Measurements from ENCODE around the gene RGS14.

Gene RGS14

DNA sequence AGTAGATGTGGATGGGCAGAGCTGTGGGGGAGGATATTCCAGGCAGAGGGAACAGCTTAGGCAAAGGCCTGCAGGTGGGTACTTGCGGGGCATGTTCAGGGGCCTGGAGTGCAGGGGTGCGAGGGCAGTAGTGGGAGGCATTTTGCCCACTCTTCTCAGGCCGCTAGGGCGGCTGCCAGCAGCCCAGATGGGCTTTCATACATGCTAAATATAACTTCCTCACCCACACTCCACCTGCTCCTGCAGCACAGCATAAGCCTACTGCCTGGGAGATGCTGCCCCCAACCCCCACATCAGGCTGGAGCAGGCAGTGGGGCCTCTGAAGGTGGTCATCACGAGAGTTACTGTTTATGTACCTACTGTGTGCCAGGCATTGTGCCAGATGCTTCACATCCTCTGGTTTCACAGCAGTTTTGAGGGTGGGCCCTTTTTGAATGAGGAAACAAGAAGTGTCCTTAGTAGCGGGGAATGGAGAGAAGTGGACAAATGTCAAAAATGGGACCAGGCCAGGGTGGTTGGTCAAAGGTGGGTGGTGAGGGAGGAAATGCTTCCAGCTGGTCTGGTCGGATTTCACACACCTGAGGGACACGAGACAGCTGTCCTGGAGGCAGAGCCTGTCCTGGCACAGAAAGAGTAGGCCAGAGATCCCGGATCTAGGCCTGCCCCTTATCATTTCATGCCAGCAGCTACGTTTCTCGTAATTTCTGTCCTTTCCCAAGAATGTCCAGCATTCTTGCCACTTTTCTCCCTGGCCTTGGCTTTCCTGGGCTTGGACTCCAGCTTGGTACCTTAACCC lies 12.1 kb downstream of the RGS14 start:
- Histone ChIP-seq H3K36me3 (ENCODE audit: control insufficient read depth, low read length) (peaks cover 30% of the 10 kb centered on the region), H3K27me3 (ENCODE audit: control insufficient read depth, low read length) (no peaks in the 10 kb centered on the region), H4K20me1 (ENCODE audit: control insufficient read depth, insufficient read depth, low read depth, low read length) (0 out of 2 replicates have a peak, but pooled peaks cover 2% of the 10 kb centered on the region), H3K4me2 (ENCODE audit: low read length) (peak overlapping the region; percentile 26), H3K9me2 (replicated peaks; ENCODE audit: control insufficient read depth, low read length) (no peaks in the 10 kb centered on the region), H3F3A (ENCODE audit: control insufficient read depth, insufficient read depth) (no peaks in the 10 kb centered on the region), H3K79me2 (ENCODE audit: control insufficient read depth, low read length) (no peaks in the 10 kb centered on the region), H3K4me1 (ENCODE audit: control insufficient read depth, low read length) (peaks cover 29% of the 10 kb centered on the region), H3K9me3 (ENCODE audit: control insufficient read depth, insufficient read depth, low read length) (no peaks in the 10 kb centered on the region), H3K27ac (ENCODE audit: low read depth, low read length) (no peak overlapping the region), H3K4me3 (ENCODE audit: low read length) (no peak overlapping the region)
- no peak for TF ChIP-seq EZH2phosphoT487 (IDR thresholded peaks at IDR 0.05; ENCODE audit: borderline replicate concordance, low read length)
- TF ChIP-seq, protein P1, sequence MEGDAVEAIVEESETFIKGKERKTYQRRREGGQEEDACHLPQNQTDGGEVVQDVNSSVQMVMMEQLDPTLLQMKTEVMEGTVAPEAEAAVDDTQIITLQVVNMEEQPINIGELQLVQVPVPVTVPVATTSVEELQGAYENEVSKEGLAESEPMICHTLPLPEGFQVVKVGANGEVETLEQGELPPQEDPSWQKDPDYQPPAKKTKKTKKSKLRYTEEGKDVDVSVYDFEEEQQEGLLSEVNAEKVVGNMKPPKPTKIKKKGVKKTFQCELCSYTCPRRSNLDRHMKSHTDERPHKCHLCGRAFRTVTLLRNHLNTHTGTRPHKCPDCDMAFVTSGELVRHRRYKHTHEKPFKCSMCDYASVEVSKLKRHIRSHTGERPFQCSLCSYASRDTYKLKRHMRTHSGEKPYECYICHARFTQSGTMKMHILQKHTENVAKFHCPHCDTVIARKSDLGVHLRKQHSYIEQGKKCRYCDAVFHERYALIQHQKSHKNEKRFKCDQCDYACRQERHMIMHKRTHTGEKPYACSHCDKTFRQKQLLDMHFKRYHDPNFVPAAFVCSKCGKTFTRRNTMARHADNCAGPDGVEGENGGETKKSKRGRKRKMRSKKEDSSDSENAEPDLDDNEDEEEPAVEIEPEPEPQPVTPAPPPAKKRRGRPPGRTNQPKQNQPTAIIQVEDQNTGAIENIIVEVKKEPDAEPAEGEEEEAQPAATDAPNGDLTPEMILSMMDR (IDR thresholded peaks at IDR 0.05; ENCODE audit: low read depth, low read length, poor library complexity, severe bottlenecking) = no peak

DNA sequence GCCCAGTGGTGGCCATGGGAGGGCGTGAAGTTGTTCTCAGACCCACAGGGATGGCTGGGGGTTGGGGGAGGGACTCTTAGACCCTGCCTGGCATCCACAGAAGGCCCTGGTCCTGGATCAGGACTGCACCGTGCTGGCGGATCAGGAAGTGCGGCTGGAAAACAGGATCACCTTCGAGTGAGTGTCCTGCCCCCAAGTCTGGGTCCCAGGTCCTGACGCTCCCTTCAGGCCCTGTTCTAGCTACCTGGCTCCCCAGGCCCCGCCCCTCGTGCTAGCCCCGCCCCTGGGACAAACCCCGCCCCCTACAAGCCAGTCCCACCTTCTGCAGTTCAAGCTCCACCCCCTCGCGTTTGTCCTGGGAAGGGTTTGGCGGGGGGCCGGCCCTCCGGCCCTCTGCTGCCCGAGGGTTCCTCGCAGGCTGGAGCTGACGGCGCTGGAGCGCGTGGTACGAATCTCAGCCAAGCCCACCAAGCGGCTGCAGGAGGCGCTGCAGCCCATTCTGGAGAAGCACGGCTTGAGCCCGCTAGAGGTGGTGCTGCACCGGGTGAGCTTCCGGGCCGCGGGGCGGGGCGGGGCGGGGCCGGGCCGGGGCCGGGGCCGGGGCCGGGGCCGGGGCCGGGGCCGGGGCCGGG lies 12.9 kb downstream of the RGS14 start:
- Histone ChIP-seq H3K27me3 (ENCODE audit: control insufficient read depth, low read length) (no peaks in the 10 kb centered on the region), H3F3A (ENCODE audit: control insufficient read depth, insufficient read depth) (no peaks in the 10 kb centered on the region), H3K79me2 (ENCODE audit: control insufficient read depth, low read length) (no peaks in the 10 kb centered on the region), H3K4me1 (ENCODE audit: control insufficient read depth, low read length) (peaks cover 29% of the 10 kb centered on the region), H3K4me3 (ENCODE audit: low read length) (no peak overlapping the region), H4K20me1 (ENCODE audit: control insufficient read depth, insufficient read depth, low read depth, low read length) (0 out of 2 replicates have a peak, but pooled peaks cover 2% of the 10 kb centered on the region), H3K9me3 (ENCODE audit: control insufficient read depth, insufficient read depth, low read length) (no peaks in the 10 kb centered on the region), H3K4me2 (ENCODE audit: low read length) (no peak overlapping the region), H3K9me2 (replicated peaks; ENCODE audit: control insufficient read depth, low read length) (no peaks in the 10 kb centered on the region), H3K27ac (ENCODE audit: low read depth, low read length) (no peak overlapping the region), H3K36me3 (ENCODE audit: control insufficient read depth, low read length) (peaks cover 30% of the 10 kb centered on the region)
- TF ChIP-seq, protein P1 (IDR thresholded peaks at IDR 0.05; ENCODE audit: low read depth, low read length, poor library complexity, severe bottlenecking) = no peak
- no peak for TF ChIP-seq EZH2phosphoT487 (IDR thresholded peaks at IDR 0.05; ENCODE audit: borderline replicate concordance, low read length)

GRCh38 chr5:177371120-177372033 lies 13.7 kb downstream of the RGS14 start:
- Histone ChIP-seq H3K4me2 (ENCODE audit: low read length) (no peak overlapping the region), H3K36me3 (ENCODE audit: control insufficient read depth, low read length) (peaks cover 30% of the 10 kb centered on the region), H3K9me2 (replicated peaks; ENCODE audit: control insufficient read depth, low read length) (no peaks in the 10 kb centered on the region), H3K79me2 (ENCODE audit: control insufficient read depth, low read length) (no peaks in the 10 kb centered on the region), H4K20me1 (ENCODE audit: control insufficient read depth, insufficient read depth, low read depth, low read length) (0 out of 2 replicates have a peak, but pooled peaks cover 2% of the 10 kb centered on the region), H3K27me3 (ENCODE audit: control insufficient read depth, low read length) (no peaks in the 10 kb centered on the region), H3K27ac (ENCODE audit: low read depth, low read length) (no peak overlapping the region), H3F3A (ENCODE audit: control insufficient read depth, insufficient read depth) (no peaks in the 10 kb centered on the region), H3K9me3 (ENCODE audit: control insufficient read depth, insufficient read depth, low read length) (no peaks in the 10 kb centered on the region), H3K4me1 (ENCODE audit: control insufficient read depth, low read length) (peaks cover 29% of the 10 kb centered on the region), H3K4me3 (ENCODE audit: low read length) (no peak overlapping the region)
- TF ChIP-seq, protein P1 (IDR thresholded peaks at IDR 0.05; ENCODE audit: low read depth, low read length, poor library complexity, severe bottlenecking) = no peak
- no peak for TF ChIP-seq EZH2phosphoT487 (IDR thresholded peaks at IDR 0.05; ENCODE audit: borderline replicate concordance, low read length)

All from DOHH2 (cell line).